ENCODE results near the gene PLXNA4. TPM values are rescaled to one million over a fixed set of nuclear protein-coding genes. Genes with fewer than 3 reads are reported as not detected.

Gene PLXNA4
- polyA plus RNA-seq, 2 of the 4 experiments (the other 2 are of a cell fraction): 0.12 to 0.34 TPM

DNA sequence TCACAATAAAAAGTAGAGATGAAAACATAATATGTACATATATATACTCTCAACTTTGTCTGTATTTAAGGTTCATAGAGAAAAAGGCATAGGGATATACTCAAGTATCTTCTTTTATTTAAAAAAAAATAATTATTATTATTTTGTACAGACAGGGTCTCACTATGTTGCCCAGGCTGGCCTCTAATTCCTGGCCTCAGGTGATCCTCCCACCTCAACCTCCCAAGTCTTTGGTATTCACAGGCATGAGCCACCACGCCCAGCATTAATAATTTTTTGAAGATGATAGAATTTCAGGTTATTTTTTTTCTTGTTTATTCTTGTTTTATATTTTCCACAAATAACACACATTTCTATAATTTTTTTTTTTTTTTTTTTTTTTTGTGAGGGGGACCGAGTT lies 113.8 kb downstream of the PLXNA4 start:
- H3K27ac ChIP-seq: no peak overlapping the region
- ATAC-seq: no peak
- DNase-seq (ENCODE audit: low read depth in 1 of 2, low spot score in 1 of 2): no peak
- H3K9me3 ChIP-seq: no peaks in the 10 kb centered on the region
- FAIRE-seq: no peak
- no peak overlapping the region for H3K4me3 ChIP-seq
- TF ChIP-seq SMC3 (IDR thresholded peaks at IDR 0.05) (no peak), NR3C1 (IDR thresholded peaks at IDR 0.05) (no peak), POLR2AphosphoS2 (conservative IDR thresholded peaks at IDR 0.05; ENCODE audit: low read length) (no peak), FOSL2 (IDR thresholded peaks at IDR 0.05) (no peak), FOSL2 (CRISPR knock-in tag; IDR thresholded peaks at IDR 0.05) (no peak), CHD2 (IDR thresholded peaks at IDR 0.05; ENCODE audit: low read length, partially characterized antibody) (no peak), RARB (CRISPR knock-in tag; IDR thresholded peaks at IDR 0.05) (no peak), RNF2 (IDR thresholded peaks at IDR 0.05; ENCODE audit: borderline replicate concordance, low read depth) (no peak), CEBPB (IDR thresholded peaks at IDR 0.05) (no peak), PHF8 (IDR thresholded peaks at IDR 0.05; ENCODE audit: borderline replicate concordance, low read depth) (no peak)
- TF ChIP-seq, protein P1, sequence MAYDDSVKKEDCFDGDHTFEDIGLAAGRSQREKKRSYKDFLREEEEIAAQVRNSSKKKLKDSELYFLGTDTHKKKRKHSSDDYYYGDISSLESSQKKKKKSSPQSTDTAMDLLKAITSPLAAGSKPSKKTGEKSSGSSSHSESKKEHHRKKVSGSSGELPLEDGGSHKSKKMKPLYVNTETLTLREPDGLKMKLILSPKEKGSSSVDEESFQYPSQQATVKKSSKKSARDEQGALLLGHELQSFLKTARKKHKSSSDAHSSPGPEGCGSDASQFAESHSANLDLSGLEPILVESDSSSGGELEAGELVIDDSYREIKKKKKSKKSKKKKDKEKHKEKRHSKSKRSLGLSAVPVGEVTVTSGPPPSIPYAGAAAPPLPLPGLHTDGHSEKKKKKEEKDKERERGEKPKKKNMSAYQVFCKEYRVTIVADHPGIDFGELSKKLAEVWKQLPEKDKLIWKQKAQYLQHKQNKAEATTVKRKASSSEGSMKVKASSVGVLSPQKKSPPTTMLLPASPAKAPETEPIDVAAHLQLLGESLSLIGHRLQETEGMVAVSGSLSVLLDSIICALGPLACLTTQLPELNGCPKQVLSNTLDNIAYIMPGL (CRISPR knock-in tag; IDR thresholded peaks at IDR 0.05; ENCODE audit: borderline replicate concordance): no peak
- TF ChIP-seq, protein P2, sequence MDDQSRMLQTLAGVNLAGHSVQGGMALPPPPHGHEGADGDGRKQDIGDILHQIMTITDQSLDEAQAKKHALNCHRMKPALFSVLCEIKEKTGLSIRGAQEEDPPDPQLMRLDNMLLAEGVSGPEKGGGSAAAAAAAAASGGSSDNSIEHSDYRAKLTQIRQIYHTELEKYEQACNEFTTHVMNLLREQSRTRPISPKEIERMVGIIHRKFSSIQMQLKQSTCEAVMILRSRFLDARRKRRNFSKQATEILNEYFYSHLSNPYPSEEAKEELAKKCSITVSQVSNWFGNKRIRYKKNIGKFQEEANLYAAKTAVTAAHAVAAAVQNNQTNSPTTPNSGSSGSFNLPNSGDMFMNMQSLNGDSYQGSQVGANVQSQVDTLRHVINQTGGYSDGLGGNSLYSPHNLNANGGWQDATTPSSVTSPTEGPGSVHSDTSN (IDR thresholded peaks at IDR 0.05): no peak
- TF ChIP-seq, protein P3, sequence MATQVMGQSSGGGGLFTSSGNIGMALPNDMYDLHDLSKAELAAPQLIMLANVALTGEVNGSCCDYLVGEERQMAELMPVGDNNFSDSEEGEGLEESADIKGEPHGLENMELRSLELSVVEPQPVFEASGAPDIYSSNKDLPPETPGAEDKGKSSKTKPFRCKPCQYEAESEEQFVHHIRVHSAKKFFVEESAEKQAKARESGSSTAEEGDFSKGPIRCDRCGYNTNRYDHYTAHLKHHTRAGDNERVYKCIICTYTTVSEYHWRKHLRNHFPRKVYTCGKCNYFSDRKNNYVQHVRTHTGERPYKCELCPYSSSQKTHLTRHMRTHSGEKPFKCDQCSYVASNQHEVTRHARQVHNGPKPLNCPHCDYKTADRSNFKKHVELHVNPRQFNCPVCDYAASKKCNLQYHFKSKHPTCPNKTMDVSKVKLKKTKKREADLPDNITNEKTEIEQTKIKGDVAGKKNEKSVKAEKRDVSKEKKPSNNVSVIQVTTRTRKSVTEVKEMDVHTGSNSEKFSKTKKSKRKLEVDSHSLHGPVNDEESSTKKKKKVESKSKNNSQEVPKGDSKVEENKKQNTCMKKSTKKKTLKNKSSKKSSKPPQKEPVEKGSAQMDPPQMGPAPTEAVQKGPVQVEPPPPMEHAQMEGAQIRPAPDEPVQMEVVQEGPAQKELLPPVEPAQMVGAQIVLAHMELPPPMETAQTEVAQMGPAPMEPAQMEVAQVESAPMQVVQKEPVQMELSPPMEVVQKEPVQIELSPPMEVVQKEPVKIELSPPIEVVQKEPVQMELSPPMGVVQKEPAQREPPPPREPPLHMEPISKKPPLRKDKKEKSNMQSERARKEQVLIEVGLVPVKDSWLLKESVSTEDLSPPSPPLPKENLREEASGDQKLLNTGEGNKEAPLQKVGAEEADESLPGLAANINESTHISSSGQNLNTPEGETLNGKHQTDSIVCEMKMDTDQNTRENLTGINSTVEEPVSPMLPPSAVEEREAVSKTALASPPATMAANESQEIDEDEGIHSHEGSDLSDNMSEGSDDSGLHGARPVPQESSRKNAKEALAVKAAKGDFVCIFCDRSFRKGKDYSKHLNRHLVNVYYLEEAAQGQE (IDR thresholded peaks at IDR 0.05): no peak
- TF ChIP-seq, protein P4, sequence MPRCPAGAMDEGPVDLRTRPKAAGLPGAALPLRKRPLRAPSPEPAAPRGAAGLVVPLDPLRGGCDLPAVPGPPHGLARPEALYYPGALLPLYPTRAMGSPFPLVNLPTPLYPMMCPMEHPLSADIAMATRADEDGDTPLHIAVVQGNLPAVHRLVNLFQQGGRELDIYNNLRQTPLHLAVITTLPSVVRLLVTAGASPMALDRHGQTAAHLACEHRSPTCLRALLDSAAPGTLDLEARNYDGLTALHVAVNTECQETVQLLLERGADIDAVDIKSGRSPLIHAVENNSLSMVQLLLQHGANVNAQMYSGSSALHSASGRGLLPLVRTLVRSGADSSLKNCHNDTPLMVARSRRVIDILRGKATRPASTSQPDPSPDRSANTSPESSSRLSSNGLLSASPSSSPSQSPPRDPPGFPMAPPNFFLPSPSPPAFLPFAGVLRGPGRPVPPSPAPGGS (IDR thresholded peaks at IDR 0.05): no peak
- POLR2A ChIA-PET: no interaction called here
- H3K4me2 ChIP-seq: no peak overlapping the region
- CTCF ChIA-PET: no interaction called here
- 39% methylated on average over 2 of the region's 2 CpGs for WGBS (ENCODE audit: missing lambda C conversion rate)
- no peaks in the 10 kb centered on the region for H3K4me1 ChIP-seq

DNA sequence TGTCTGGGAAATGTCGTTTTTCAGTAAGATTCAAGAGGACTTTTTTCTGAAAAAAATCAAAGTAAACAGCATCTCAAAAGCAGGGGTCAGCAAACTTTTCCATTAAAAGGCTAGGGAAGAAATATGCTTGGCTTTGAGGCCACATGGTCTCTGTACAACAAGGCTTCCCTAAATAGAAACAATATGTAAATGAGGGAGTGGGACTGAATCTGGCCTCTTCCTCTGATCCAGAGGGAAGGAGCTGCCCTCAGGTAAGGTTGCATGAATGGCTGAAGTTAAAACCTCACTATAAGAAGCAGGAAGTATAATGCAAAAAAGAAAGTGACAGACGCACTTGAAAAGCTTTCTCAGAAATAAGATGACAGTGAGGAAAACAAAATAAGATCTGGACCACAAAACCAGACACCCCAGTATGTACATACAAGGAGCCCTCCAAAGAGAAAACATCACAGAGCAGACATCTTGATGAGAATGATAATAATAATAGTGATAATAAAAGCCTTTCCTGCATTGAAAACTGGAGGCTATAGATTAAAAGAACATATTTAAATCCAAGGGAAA lies 115.2 kb downstream of the PLXNA4 start:
- Histone ChIP-seq H3K9me3 (no peaks in the 10 kb centered on the region), H3K4me1 (no peaks in the 10 kb centered on the region), H3K27ac (no peak overlapping the region), H3K4me3 (no peak overlapping the region), H3K4me2 (no peak overlapping the region)
- DNase-seq (ENCODE audit: low read depth in 1 of 2, low spot score in 1 of 2): no peak
- ChIA-PET CTCF (interaction anchor here (0.8 kb wide), 1 partner anchor 155 kb away, joined by 3 read pairs; no protein-coding TSS in a partner anchor), POLR2A (no interaction called here)
- no peak for FAIRE-seq
- ATAC-seq: no peak
- WGBS (ENCODE audit: missing lambda C conversion rate): 29% methylated on average over 2 of the region's 2 CpGs
- TF ChIP-seq NPAS2 (CRISPR knock-in tag; IDR thresholded peaks at IDR 0.05; ENCODE audit: borderline replicate concordance) (no peak), ZC3H11A (IDR thresholded peaks at IDR 0.05) (no peak), GATA3 (IDR thresholded peaks at IDR 0.05; ENCODE audit: borderline replicate concordance) (no peak), NFE2L2 (conservative IDR thresholded peaks at IDR 0.05; ENCODE audit: low read length) (no peak), MYC (IDR thresholded peaks at IDR 0.05; ENCODE audit: borderline replicate concordance, low read length) (no peak), JUN (IDR thresholded peaks at IDR 0.05) (no peak), JUNB (IDR thresholded peaks at IDR 0.05) (no peak)
- TF ChIP-seq, protein P5, sequence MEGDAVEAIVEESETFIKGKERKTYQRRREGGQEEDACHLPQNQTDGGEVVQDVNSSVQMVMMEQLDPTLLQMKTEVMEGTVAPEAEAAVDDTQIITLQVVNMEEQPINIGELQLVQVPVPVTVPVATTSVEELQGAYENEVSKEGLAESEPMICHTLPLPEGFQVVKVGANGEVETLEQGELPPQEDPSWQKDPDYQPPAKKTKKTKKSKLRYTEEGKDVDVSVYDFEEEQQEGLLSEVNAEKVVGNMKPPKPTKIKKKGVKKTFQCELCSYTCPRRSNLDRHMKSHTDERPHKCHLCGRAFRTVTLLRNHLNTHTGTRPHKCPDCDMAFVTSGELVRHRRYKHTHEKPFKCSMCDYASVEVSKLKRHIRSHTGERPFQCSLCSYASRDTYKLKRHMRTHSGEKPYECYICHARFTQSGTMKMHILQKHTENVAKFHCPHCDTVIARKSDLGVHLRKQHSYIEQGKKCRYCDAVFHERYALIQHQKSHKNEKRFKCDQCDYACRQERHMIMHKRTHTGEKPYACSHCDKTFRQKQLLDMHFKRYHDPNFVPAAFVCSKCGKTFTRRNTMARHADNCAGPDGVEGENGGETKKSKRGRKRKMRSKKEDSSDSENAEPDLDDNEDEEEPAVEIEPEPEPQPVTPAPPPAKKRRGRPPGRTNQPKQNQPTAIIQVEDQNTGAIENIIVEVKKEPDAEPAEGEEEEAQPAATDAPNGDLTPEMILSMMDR (IDR thresholded peaks at IDR 0.05): no peak
- TF ChIP-seq, protein P1 (CRISPR knock-in tag; IDR thresholded peaks at IDR 0.05; ENCODE audit: borderline replicate concordance): no peak
- TF ChIP-seq, protein P6, sequence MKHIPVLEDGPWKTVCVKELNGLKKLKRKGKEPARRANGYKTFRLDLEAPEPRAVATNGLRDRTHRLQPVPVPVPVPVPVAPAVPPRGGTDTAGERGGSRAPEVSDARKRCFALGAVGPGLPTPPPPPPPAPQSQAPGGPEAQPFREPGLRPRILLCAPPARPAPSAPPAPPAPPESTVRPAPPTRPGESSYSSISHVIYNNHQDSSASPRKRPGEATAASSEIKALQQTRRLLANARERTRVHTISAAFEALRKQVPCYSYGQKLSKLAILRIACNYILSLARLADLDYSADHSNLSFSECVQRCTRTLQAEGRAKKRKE (CRISPR knock-in tag; IDR thresholded peaks at IDR 0.05; ENCODE audit: low read depth): no peak
- TF ChIP-seq, protein P7, sequence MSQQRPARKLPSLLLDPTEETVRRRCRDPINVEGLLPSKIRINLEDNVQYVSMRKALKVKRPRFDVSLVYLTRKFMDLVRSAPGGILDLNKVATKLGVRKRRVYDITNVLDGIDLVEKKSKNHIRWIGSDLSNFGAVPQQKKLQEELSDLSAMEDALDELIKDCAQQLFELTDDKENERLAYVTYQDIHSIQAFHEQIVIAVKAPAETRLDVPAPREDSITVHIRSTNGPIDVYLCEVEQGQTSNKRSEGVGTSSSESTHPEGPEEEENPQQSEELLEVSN (IDR thresholded peaks at IDR 0.05; ENCODE audit: borderline replicate concordance, low read depth): no peak

Measured in A549 (cell line).